Upper lobe of left lung (tissue), 6 donors: Measurements from ENCODE around the gene EMD. TPM values are rescaled to one million over a fixed set of nuclear protein-coding genes. Genes with fewer than 3 reads are reported as not detected.

Source experiments
- ATAC-seq, 2 donors: fragments of 200-7000 bp; cut with Tn5 transposase; one replicate each; pipeline ENCODE4 v1.9.1; 2022; ENCODE audit warnings: mild to moderate bottlenecking in 2 of 2, moderate library complexity in 2 of 2; ENCODE audit not compliant: low FRiP score in 2 of 2
- DNase-seq, 2 donors: peaks; one replicate each; pipeline ENCODE4 v3.0.0-alpha.2; 2019 to 2020
- H3K27ac ChIP-seq, 4 donors: fragments of 200-600 bp; sonication (generic); one replicate each; pipeline ENCODE4 v1.5.1; 2016 to 2019
- H3K27me3 ChIP-seq, 4 donors: fragments of 200-600 bp; sonication (generic); one replicate each; pipeline ENCODE4 v1.5.1; 2017 to 2019
- H3K36me3 ChIP-seq, 4 donors: fragments of 200-600 bp; sonication (generic); one replicate each; pipeline ENCODE4 v1.5.1; 2016 to 2019
- H3K4me1 ChIP-seq, 4 donors: fragments of 200-600 bp; sonication (generic); one replicate each; pipeline ENCODE4 v1.5.1; 2018 to 2019
- H3K4me3 ChIP-seq, 4 donors: fragments of 200-600 bp; sonication (generic); one replicate each; pipeline ENCODE4 v1.5.1; 2017 to 2019; ENCODE audit warnings: mild to moderate bottlenecking in 2 of 4, moderate library complexity in 1 of 4
- H3K9me3 ChIP-seq, 4 donors: fragments of 200-600 bp; sonication (generic); one replicate each; pipeline ENCODE4 v1.5.1; 2018 to 2019
- CTCF ChIP-seq, 6 experiments: fragments of 450-650 bp in 4 of 6; fragments of 200-600 bp in 2 of 6; sonication (generic) in 2 of 6; IDR thresholded peaks; one replicate each; pipeline ENCODE4 v1.5.1; 2016 to 2019; ENCODE audit warnings: antibody characterized with exemption in 6 of 6
- EP300 ChIP-seq, 4 donors: sonication (generic); formaldehyde crosslinking; IDR thresholded peaks; one replicate each; pipeline ENCODE4 v1.5.1; 2017; ENCODE audit warnings: antibody characterized with exemption in 4 of 4, control low read depth in 2 of 4
- POLR2A ChIP-seq, 4 donors: fragments of 450-650 bp; IDR thresholded peaks; one replicate each; pipeline ENCODE4 v1.5.1; 2016 to 2017; ENCODE audit warnings: antibody characterized with exemption in 4 of 4, mild to moderate bottlenecking in 2 of 4
- POLR2AphosphoS5 ChIP-seq, 2 donors: sonication (generic); formaldehyde crosslinking; IDR thresholded peaks; one replicate each; pipeline ENCODE4 v1.5.1; 2017; ENCODE audit warnings: antibody characterized with exemption in 2 of 2
- WGBS, 2 donors: methylation state at CpG; one replicate each; pipeline ENCODE4 v1.1.5; 2017 to 2018; 5-methylcytosine and 5-hydroxymethylcytosine counted together
- total RNA-seq, 6 donors: library from RNA; depleted of rRNA in 4 of 6; stranded (reverse); fragments of >200 nt in 4 of 6; gene quantifications; one replicate each; pipeline versions ENCODE4 v1.1.0 to v1.2.1, GENCODE V29; 2016 to 2021
- donor health status: DM: no; HTN: no; CAD: no; lungs with moderate emphysema.
- donor health status: DM: no; HTN: yes; CAD: no; lungs with severe emphysema.

The EMD gene
- total RNA-seq, 6 donors from 2014 or later, result 42.3 to 60.8 (median 53.6) TPM

DNA sequence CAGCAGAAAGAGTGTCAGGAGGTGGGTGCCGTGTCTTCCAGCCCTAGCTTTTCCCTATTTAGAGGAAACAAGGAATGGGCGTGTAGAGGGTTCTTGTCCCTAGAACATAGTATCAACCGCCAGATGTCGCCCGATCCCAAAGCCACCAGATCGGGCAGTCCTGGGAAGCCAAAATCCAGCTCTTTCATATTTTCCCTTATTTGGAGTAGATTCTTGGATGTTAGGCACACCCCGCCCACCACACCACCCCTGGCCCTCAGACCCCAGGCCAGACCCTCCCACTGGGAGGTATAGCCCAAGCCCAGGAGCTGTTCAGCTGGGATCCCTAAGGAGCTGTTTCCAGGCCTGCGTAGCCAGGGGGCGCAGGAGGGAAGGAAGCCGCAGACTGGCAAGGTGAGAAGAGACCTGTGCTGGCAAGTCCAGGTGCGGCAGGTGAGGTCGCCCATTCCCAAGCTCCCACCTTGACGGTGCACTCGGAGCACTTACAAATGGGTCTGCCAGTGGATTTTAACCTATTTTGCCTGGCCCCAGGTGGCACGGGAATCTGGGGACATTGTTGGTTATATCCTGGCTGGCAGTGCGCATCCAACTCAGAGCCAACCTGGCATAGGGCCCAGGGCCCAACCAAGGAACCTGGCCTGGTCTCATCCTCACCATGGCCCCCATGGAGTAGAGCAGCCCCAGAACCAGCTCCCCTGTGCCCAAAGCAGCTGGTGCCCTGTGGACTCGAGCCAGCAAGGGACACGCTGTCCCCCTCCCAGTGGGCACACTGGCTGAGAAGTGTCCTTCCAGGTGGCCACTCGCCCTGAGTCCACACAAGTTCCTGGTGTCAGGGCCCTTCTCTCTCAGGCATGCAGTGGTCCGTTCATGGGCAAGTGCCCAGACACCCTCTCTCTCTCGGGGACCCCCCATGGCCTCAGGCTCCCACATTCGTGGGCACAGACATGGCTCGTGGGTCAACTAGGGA is 5.5 kb upstream of the EMD start:
- Histone ChIP-seq H3K4me3 (peak overlapping the region in 3 of 4 donors; percentile 43 to 88 (median 78)), H3K27ac (peak overlapping the region; percentile 30 to 89 (median 56)), H3K36me3 (no peaks in the 10 kb centered on the region), H3K27me3 (peaks cover 0 to 5% (median 0%) of the 10 kb centered on the region in 4 donors), H3K4me1 (peaks cover 17 to 56% (median 23%) of the 10 kb centered on the region in 4 donors), H3K9me3 (peaks cover 0 to 14% (median 0%) of the 10 kb centered on the region in 4 donors)
- WGBS, 2 donors, result 56% methylated on average over 22 of the region's 23 CpGs; no CpG with 5 or more reads in 1 of the 2 donors
- ATAC-seq (peak; percentile 18 to 23), DNase-seq (peak in 1 of 2 donors; percentile 72)
- peak in 1 of 4 donors; percentile 1 for TF ChIP-seq POLR2A (IDR thresholded peaks at IDR 0.05)
- no peak for TF ChIP-seq POLR2AphosphoS5 (IDR thresholded peaks at IDR 0.05)
- TF ChIP-seq CTCF (IDR thresholded peaks at IDR 0.05), result peak; percentile 32 to 64 (median 52)

- Histone ChIP-seq H3K9me3 (peaks cover 0 to 23% (median 0%) of the 10 kb centered on the region in 4 donors), H3K36me3 (no peaks in the 10 kb centered on the region), H3K4me1 (peaks cover 15 to 48% (median 21%) of the 10 kb centered on the region in 4 donors), H3K27ac (peak within 1 kb of the TSS; percentile 30 to 89 (median 57)), H3K27me3 (peaks cover 0 to 5% (median 0%) of the 10 kb centered on the region in 4 donors), H3K4me3 (peak within 1 kb of the TSS in 3 of 4 donors; percentile 43 to 88 (median 78))
- WGBS, 2 donors, result 38% methylated on average over 69 of the region's 95 CpGs; no CpG with 5 or more reads in 1 of the 2 donors
- TF ChIP-seq EP300 (IDR thresholded peaks at IDR 0.05) (no peak), CTCF (IDR thresholded peaks at IDR 0.05) (peak in 3 of 6 experiments; percentile 28 to 36 (median 31)), POLR2A (IDR thresholded peaks at IDR 0.05) (peak in 1 of 4 donors; percentile 17), POLR2AphosphoS5 (IDR thresholded peaks at IDR 0.05) (no peak)
- ATAC-seq (no peak), DNase-seq (peak in 1 of 2 donors; percentile 91)
Observed at GRCh38 chrX:154374313-154375155, 4.6 kb upstream of the EMD start, which contains the start of gene FLNA. Gene FLNA, minus strand, starts transcription at chrX:154374634. Its CDS starts 3,389 bp downstream, at chrX:154371245.

- Histone ChIP-seq H3K4me1 (peaks cover 17 to 43% (median 22%) of the 10 kb centered on the region in 4 donors), H3K4me3 (peak overlapping the region in 2 of 4 donors; percentile 78 to 88), H3K27me3 (peaks cover 0 to 5% (median 0%) of the 10 kb centered on the region in 4 donors), H3K27ac (peak overlapping the region in 3 of 4 donors; percentile 42 to 89 (median 72)), H3K9me3 (peaks cover 0 to 23% (median 0%) of the 10 kb centered on the region in 4 donors), H3K36me3 (no peaks in the 10 kb centered on the region)
- no peak for DNase-seq
- TF ChIP-seq POLR2A (IDR thresholded peaks at IDR 0.05) (no peak), CTCF (IDR thresholded peaks at IDR 0.05) (no peak), EP300 (IDR thresholded peaks at IDR 0.05) (no peak), POLR2AphosphoS5 (IDR thresholded peaks at IDR 0.05) (no peak)
- ATAC-seq, result no peak
- 89% methylated on average over 10 of the region's 10 CpGs; no CpG with 5 or more reads in 1 of the 2 donors for WGBS, 2 donors
Observed at GRCh38 chrX:154375156-154375504, 4.0 kb upstream of the EMD start.

- Histone ChIP-seq H3K4me3 (no peak overlapping the region), H3K27ac (peak overlapping the region in 2 of 4 donors; percentile 93 to 97), H3K36me3 (peaks cover 0 to 4% (median 0%) of the 10 kb centered on the region in 4 donors), H3K4me1 (peaks cover 17 to 39% (median 28%) of the 10 kb centered on the region in 4 donors), H3K27me3 (peaks cover 0 to 5% (median 0%) of the 10 kb centered on the region in 4 donors), H3K9me3 (peaks cover 0 to 13% (median 0%) of the 10 kb centered on the region in 4 donors)
- WGBS, 2 donors, result 63 to 71% methylated on average over 3 of the region's 3 CpGs
- ATAC-seq, result no peak
- no peak for DNase-seq
- TF ChIP-seq POLR2AphosphoS5 (IDR thresholded peaks at IDR 0.05), result no peak
- no peak for TF ChIP-seq EP300 (IDR thresholded peaks at IDR 0.05)
- no peak for TF ChIP-seq CTCF (IDR thresholded peaks at IDR 0.05)
Observed at GRCh38 chrX:154376774-154377173, 2.3 kb upstream of the EMD start.
